CD4-positive, alpha-beta T cell treated with Interleukin-12 subunit alpha and Interleukin-12 subunit beta, for 1 hour (primary cell): ENCODE results near the gene TUBG2.
"Not testable (repeated sequence)": the region's sequence is repeated elsewhere in the genome, so short reads cannot be mapped to it uniquely, and the experiment has no call there.

Experiments used
- DNase-seq: peaks from one replicate; pipeline ENCODE4 v3.0.0-alpha.2; 2020

Gene TUBG2

DNA sequence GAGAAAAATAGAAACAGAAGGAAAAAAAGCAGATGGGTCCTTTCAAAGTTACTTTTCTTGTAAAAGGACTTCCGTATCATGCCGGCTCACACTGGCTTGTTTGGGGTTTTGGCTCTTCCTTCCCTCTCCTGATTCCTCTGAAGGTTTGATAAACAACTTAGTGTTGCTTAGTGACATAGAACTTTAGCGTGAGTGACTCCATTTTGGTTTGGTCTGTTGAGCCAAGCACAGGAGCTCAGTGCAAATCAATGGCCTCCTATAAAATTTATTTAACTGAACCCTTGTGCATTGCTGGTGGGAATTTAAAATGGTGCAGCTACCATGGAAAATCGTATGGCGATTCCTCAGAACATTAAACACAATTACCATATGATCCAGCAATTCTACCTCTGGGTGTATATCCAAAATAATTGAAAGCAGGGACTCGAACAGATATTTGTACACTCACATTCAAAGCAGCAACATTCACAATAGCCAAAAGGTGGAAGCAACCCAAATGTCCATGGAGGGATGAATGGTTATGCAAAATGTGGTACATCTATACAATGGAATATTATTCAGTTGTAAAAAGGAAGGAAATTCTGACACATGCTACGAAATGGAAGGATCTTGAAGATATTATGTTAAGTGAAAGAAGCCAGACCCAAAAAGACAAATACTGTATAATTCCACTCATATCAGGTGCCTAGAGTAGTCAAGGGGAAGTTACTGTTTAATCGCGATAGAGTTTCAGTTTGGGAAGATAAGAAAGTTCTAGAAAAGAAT, 1.1 kb upstream of the TUBG2 start:
- DNase-seq: no peak

DNA sequence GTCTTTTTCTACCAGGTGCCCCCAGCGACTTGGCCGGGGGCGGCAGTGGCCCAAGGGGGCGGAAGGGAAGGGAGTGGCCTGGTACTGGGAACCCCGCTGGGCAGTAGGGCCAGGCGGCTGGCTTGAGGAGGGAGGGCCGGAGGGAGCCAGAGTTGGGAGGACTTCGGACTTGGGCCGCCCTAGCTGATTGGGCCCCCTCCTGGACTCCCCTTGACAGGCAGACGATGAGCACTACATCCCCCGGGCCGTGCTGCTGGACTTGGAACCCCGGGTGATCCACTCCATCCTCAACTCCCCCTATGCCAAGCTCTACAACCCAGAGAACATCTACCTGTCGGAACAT, 819 bp downstream of the TUBG2 start:
- not testable (repeated sequence) for DNase-seq

DNA sequence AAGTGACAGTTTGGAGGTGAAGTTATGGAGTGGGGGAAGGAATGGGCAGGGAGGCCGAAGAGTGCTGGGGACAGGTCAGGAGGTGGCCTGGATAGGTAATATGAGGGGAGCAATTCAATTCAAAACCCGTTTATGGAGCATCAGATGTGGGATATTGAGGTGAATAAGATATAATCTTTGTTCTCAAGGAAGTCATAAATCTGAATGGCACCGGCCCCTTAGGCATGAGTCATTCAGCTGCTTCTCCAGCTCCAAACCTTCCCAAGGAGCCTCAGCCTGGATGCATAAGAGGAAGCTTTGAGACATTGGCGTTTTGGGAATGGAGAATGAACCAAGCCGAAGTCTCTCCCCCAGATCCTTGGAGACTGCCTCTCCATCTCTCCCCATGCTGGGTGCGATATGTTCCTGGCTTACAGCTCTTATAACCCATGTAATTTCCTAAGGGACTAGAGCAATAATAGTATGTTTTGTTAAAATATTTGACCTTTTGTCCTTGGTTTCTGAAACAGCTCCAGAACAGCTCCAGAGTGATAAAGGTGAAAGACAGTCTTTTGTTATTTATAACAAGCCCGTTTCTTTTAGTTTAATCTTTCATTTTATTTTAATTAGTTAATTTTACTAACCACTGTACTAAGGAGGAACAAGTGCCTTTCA, 1.7 kb downstream of the TUBG2 start:
- no peak for DNase-seq

DNA sequence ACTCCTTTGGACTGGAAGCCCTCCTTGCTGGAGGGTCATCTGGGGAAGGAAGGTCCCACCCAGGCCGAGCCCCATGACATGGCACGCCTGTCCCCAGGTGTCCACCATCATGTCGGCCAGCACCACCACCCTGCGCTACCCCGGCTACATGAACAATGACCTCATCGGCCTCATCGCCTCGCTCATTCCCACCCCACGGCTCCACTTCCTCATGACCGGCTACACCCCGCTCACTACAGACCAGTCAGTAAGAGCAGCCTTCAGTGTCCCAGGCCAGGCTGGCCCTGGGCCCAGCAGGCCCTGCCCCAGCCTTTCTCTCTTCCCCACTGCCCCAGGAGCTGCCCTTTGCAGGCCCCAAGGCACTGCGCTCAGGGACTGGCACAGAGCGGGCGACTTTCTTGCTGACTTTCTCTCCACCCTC, 6.5 kb downstream of the TUBG2 start:
- no peak for DNase-seq

DNA sequence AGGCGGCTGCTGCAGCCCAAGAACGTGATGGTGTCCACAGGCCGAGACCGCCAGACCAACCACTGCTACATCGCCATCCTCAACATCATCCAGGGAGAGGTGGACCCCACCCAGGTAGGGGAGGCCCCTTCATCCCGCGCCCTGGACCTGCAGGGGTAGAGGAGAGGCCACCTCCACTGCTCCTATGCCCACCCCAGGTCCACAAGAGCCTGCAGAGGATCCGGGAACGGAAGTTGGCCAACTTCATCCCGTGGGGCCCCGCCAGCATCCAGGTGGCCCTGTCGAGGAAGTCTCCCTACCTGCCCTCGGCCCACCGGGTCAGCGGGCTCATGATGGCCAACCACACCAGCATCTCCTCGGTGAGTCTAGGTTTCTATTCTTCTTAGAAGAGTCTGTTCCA, 7.0 kb downstream of the TUBG2 start:
- not testable (repeated sequence) for DNase-seq

DNA sequence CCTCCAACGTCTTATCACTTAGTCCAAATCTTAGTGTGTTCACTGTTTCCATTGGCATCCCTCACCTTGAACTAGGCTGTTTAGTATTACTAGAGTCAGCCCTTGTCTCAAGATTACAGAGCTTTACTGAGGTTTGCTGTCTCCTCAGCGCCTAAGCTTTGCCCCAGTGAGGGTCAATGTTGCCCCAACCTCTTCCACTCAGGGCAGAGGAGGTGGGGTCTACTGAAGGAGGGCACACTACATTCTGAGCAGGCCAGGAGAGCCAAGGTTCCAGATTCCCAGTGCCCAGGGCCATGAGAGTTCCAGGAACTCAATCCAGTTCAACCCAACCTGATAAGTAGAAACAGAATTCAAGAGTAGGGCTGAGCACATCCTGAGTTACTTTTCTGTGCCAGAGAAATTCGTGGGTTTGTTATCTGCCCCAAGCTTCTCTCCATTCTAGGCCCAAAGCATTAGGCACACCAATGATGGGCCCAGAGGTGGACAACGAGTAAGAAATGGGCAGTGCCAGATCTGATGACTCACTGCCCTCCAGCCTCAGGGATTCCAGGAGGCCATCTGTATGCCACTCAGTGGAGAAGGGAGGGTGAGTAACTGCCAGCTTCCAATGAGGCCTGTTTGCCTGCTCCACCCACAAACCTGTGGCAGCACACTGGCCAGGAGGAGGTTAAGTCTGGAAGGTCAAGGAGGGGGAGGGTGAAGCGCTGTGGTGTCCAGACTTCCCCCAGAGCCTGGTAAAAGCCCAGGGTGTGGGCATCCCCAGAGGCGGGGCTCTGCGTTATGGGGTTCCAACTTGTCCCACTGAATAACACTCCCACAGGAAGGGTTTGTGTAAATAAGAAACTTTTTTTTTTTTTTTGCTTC, 8.2 kb downstream of the TUBG2 start:
- no peak for DNase-seq

DNA sequence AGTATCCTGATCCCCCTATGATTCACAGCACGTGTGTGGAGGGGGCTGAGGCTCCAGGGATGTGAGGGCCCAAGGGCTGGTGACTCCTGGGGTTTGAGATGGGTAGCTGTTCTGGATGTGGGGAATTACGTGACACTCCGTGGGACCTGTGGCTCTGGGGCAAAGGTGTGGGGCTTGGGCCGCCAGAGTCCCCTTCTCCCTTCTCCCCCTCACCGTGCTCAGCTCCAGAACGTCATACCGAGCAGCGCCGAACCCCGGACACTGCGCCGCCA, 10.6 kb downstream of the TUBG2 start:
- DNase-seq: no peak

DNA sequence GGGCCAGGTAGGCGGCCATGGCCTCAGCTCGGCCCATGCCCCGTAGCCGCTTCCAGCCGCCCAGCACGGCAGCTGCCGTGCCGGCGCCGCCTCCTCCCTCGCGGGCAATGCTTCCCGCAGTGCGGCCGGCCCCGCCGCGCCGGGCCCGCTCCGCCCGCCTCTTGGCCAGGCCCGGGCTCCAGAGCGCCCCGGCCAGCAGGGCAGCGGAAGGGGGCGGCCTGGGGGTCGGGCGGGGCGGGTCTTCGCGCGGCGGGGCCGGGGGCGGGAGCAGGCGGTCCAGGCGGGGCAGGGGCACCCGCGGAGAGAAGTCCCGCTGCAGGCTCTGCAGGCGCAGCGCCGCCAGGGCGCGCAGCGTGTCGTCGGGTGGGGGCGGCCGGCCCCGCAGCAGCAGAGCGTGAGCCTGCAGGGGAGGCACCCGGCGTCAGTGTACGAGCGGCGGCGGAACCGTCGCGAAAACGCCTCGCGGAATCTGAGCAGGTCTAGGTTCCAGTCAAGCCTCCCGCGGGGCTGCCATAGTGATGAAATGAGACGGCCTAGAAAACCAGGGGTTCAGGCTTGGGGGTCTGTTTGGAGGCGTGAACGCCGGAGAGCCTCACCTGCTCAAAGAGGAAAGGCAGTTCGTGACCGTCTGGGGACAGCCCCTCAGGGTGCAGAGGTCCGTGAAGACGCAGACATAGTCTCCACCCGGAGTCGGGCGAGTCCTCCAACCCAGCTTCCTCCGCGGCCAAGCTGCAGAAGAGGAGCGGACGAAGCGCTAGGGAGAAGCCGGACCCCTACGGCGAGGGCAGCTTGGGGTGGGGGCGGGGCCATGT, 11.1 kb downstream of the TUBG2 start:
- peak; percentile 57 for DNase-seq

DNA sequence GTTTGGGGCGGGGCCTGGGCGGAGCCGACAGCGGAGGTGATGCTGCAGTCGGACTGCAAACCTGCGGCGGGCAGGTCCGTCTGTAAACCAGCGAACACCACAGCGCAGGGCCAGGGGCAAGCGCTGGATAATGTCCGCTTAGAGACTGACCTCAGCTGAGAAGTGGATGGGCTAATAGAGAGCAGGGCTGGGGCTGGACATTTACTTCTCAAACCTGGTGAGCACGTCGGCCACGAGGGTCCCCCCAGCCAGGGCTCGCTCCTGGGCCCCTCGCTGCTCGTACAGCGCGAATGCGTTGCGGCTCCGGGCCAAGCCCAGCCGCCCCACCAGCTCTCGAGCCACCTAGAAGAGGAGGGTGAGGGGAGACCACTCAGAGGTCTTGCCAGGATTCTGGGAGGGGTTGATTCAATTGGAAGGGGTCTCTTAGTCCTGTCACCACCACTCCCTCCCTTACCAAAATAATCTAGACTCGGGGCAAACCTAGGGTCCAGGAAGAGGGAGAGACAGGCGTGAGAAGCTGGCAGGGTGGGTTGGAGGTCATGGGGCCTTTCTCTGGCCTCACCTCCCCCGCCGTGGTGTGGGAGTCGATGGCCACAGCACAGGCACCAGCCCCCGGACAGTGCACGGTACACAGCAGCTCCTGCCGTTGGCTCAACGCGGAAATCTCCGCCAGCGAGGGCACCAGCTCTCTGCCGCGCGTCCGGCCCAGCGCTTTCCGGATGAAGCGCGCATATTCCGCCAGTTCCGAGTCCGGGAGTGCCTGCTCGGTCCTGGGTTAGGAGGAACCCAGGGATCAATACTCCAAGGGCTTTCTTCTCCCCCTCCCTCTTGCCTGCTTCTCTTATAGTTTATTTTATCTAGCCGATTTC, 11.9 kb downstream of the TUBG2 start:
- DNase-seq: no peak

DNA sequence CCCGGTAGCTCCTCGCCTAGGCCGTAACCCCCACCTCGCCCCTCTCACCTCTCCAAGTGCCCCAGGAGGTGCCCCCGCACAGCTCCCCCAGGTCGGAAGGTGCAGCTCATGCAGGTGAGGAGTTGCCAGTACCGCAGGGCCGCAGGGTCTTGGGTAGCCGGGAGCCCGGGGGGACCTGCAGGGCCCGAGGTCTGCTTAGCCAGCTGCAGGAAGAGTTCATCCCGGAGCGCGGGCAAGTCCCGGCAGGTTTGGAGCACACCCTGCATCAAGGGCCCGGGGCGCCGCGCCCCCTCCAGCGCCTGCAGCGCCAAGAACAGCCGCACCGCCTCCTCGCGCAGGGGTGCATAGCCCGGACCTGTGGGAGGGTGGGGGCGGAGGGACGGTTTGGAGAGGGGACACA, 13.0 kb downstream of the TUBG2 start:
- DNase-seq: no peak

DNA sequence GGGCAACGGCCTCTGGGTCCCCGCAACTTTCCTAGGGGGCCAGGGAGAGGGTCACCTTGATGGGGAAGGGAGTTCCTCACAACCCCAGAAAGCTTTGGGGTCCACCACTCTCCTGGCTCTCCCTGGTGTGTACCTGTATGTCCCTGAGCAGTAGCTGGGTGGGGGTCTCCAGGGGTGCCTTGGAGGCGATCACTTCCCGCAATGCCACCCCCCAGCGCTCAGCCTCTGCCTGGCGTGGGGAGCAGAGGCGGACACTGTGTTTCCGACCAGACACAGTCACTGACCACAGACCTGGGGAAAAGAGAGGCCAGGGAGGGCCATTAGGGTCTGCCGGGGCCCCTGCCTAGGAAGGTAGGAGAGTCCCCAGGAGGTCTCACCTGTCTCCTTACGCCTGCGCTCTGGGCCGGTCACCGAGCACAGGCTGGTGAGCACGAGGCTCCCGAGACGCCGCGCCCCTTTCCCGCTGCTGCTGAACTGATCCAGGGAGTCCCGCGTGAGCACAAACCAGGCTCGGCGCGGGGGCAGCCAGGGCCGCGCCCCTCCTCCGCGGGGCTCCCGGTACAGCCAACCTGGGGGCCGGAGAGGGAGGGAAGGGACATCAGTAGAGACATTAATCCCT, 14.3 kb downstream of the TUBG2 start:
- no peak for DNase-seq

DNA sequence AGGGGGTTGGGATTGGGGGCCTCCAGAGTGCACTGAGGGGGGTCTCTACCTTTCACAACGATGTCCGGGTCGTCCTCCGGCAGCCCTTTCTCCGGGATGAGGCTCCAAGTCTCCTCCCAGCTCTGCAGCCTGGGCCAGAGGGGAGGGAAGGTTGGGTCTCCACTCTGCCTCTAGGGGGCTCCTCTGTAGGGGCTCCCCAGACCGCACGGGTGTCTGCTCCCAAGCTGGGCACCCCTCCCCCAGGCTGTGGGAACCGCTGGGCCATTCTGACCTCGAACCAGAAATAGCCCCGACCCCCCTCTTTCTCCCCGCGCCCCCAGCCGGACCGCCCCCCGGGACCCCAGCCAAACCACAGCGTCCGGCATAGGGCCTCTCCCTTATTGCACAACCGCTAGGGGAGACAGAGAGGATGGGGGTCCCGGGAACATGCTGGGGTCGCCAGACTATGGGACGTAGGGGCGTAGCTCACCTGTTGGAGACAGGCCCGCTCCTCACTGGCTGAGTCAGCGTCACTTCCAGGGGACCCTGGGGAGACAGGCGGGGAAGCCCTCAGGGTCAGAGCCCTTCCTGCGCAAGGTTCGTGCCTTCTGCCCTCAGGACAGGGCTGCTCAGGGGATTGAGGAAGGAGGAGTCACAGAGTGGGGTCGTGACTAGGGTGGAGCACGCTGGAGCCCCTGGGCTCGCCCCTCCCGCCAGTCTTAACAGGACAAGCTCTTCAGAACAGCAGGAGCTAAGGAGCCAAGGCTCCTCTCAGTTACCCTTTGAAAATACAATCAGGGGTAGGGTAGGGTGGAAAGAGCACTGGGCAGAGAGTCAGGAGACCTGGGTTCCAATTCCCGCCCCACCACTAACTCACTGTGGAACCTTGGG, 15.0 kb downstream of the TUBG2 start:
- DNase-seq: peak; percentile 48

DNA sequence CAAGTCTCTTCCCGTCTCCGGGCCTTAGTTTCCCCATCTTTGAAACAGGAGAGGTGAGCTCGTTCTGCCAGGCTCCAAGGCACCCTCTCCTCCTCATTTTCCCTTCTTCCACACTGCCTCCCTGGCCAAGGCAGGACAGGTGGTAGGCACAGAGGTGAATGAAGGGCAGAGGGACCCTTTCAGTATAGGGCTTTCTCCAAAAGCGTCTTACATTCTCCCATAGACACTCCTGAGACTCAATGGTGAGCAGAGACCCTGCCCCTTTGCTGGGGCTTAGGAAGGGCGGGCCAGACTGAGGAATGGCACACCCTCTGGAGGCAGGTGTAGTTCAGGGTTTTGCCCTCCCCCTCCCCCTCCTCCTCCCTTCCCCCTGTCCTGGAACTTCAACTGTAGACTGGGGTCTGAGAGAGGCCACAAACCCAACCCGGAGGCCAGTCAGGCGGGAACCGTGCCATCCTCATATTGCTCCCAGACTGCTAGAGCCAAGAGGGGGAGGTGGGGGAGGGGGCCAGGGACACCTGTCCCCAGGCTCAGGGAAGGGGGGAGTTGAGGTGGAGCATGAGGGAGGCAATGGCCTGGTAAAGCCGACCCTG, 15.8 kb downstream of the TUBG2 start:
- no peak for DNase-seq

DNA sequence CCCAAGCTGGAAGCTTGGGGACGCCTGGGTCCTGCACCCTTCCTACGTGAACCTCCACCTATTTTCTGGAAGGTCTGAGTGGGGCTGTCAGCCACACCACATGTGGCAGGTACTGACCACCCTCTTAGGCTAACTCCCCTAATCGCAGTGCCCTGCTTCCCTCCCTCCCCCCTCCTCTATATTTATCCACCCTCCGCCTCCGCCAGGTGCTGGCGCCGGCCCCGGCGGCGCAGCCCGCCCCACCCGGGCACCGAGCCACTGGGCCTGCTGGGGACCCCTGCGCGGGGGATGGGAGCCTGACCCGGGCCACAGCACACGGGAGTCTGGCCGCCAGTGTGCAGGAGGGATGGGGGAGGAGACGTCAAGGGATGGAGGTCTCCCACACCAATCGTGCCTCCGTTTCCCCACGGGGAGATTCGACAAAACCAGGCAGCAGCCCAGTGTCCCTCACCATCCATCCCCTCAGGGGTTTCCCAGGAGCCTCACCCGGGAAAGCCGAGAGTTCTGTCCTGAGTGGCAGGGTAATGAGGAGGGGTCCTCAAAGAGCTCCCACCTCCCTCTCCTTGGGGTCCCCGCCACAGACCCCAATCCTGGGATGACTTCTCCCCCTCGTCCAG, 16.4 kb downstream of the TUBG2 start:
- DNase-seq: no peak

DNA sequence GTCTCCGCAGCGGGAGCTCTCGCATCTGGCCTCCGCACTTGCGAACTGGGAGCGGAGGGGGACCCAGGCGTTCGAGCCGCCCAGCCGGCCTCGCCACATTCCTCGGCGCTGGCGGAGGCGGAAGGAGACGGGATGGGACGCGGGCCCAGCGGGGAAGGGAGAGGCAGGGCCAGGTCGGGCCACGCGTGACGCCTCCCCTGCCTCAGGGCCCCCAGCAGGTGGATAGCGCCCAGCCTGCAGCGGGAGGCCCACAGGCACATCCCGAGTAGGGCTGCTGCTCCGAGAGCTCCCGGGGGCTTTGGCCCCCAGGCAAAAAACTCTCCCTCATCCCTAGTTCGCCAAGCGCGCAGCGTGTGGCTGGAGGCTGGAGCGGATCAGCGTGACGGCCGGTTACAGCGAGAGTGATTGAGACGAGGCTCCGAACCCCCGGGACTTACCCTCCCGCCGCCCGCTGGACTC, 16.9 kb downstream of the TUBG2 start:
- peak; percentile 11 for DNase-seq

DNA sequence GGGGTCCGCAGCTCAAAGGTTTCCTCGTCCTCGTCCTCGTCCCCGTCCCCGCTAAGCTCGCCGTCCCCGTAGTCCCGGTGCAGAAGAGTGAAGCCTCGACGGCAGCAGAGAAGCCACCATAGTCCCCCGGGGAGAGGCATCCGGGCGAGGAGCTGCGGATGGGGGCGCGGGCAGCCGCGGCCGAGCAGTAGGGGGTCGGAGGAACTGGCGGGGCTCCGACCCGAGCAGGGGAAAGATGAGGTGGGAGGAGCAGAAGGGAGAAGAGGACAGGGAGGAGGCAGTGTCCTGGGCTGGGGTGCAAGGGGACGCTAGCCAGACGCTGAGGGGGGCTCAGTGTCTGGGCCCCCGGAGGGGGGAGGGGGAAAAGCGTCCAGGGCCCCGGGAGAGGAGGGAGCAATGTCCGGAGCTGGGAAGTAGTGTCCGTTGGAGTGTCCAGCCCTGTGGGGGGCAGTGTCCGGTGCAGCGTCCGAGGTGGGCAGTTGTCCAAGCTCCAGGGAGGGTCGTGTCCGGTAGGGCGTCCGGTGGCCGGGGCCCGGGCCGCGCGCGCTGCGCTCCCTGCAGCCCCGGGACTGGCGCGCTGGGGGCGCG, 17.4 kb downstream of the TUBG2 start, which contains the start of gene PLEKHH3:
Gene PLEKHH3, minus strand, starts transcription at position 571 of the 588 bp plus-strand sequence. Its CDS starts 431 bp downstream, at position 140.
- DNase-seq: peak; percentile 19

DNA sequence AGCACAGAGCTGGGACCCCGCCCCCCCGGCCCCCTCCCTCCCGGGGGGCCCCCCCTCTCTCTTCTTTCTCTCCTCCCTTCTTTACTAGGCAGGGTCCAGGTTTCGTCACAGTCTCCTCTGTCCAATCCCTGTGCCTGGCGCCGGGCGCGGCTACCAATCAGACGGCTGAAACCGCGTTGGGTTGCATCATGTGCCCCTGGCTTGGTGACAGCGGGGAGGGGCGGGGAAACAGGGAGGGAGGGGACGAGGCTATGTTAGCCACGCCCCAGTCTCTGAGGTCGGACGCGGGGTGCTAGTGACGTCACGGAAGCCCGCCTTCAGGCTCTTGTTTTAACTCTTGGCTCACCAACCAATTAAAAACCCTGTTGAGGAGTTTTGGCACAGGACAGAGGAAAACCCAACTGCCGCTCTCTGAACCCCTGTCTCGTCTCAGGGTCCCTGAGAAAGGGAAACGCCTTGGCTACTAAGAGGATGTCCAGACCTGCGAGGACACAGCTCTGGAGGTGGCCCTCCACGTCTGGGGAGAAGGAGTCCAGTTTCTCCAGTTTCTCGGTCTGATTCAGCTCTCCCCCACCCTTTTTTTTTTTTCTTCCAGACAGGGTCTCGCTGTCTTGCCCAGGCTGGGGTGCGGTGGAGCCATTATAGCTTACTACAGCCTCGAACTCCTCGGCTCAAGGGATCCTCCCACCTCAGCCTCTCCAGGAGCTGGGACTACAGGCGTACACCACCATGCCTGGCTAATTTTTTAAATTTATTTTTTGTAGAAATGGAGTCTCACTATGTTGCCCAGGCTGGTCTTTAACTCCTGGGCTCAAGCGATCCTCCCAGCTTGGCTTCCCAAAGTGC, 18.2 kb downstream of the TUBG2 start:
- DNase-seq: peak; percentile 99
